Mesodermal cell (in vitro differentiated cells): ENCODE data around the gene SYT2.
"Not testable (repeated sequence)": the region's sequence is repeated elsewhere in the genome, so short reads cannot be mapped to it uniquely, and the experiment has no call there.

ENCODE experiments used
- H3K27ac ChIP-seq: 2 replicates; pipeline ENCODE4 v1.7.0; 2013; ENCODE audit warnings: mild to moderate bottlenecking, low read depth, low read length, moderate library complexity; ENCODE audit not compliant: severe bottlenecking
- H3K36me3 ChIP-seq: 2 replicates; pipeline ENCODE4 v1.7.1; 2013; ENCODE audit warnings: mild to moderate bottlenecking, low read length, moderate library complexity; ENCODE audit not compliant: control insufficient read depth, insufficient read depth
- H3K4me1 ChIP-seq: one replicate; pipeline ENCODE4 v1.7.1; 2013; ENCODE audit warnings: mild to moderate bottlenecking, low read length; ENCODE audit not compliant: insufficient read depth, control insufficient read depth, poor library complexity, severe bottlenecking
- H3K4me3 ChIP-seq: 2 replicates; pipeline ENCODE4 v1.7.0; 2013; ENCODE audit warnings: low read length, control low read depth, mild to moderate bottlenecking; ENCODE audit not compliant: insufficient read depth, poor library complexity, severe bottlenecking; ENCODE audit errors: extremely low read depth
- H3K9me3 ChIP-seq: 2 replicates; pipeline ENCODE4 v1.7.1; 2013; ENCODE audit warnings: mild to moderate bottlenecking, low read length, moderate library complexity; ENCODE audit not compliant: control insufficient read depth
- WGBS, 2 experiments: methylation state at CpG; one replicate each; pipeline ENCODE4 v1.1.5; 2013; ENCODE audit warnings: missing lambda C conversion rate in 2 of 2; ENCODE audit not compliant: insufficient coverage in 2 of 2; 5-methylcytosine and 5-hydroxymethylcytosine counted together

Gene SYT2

DNA sequence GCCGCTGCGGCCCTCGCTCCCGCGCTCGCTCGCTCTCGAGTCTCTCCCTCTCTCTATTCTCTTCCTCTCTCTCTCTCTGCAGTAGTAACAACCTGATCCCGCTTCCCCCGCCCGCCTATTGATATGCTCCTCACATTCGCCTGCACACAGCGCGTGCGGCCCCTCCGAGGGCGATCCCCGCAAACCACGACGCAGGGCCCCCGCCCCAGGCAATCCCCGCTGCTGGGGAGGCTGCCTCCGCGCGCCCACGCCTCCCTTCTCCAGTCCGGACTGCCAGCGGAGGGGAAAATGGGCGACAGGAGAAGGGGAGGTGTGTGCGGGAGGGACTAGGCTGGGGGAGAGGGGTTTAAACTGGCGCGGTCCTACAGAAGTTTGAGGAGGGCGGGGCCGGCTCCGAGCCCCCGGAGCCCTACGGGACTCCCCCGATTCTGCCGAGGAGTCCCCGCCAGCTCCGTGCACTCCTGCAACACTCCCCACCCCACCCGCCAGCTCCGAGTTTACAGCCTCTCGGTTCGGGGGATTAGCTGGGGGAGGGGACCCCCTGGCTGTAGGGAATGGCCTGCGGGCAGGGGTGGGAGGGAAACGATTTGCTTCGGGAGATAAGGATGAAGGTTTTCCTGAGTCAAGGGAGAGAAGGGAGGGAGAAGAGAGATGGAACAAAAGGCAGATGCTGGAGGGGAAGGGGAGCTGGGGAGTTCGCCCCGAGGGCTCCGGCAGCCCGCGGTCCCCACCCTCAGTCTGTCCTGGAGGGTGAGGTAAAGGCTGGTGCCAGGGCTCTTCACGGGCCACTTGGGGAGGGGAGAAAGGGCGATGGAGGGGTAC is 66.6 kb downstream of the SYT2 start:
- Histone ChIP-seq H3K4me1 (peaks cover 5% of the 10 kb centered on the region), H3K36me3 (no peaks in the 10 kb centered on the region), H3K27ac (no peak overlapping the region), H3K9me3 (no peaks in the 10 kb centered on the region), H3K4me3 (peak overlapping the region; percentile 30)
- 0 to 1% methylated on average over 28 to 30 of the region's 55 CpGs for WGBS, 2 experiments

GRCh38 chr1:202642619-202643291 is 67.5 kb downstream of the SYT2 start:
- peaks cover 9% of the 10 kb centered on the region for H3K4me1 ChIP-seq
- peak overlapping the region; percentile 11 for H3K4me3 ChIP-seq
- H3K9me3 ChIP-seq, result no peaks in the 10 kb centered on the region
- no peak overlapping the region for H3K27ac ChIP-seq
- WGBS, 2 experiments, result 0 to 1% methylated on average over 40 to 41 of the region's 58 CpGs
- no peaks in the 10 kb centered on the region for H3K36me3 ChIP-seq

GRCh38 chr1:202642212-202642611 is 68.0 kb downstream of the SYT2 start:
- H3K36me3 ChIP-seq, result no peaks in the 10 kb centered on the region
- no peak overlapping the region for H3K4me3 ChIP-seq
- no peaks in the 10 kb centered on the region for H3K9me3 ChIP-seq
- peaks cover 9% of the 10 kb centered on the region for H3K4me1 ChIP-seq
- WGBS, 2 experiments, result 30 to 40% methylated on average over 13 to 20 of the region's 20 CpGs
- no peak overlapping the region for H3K27ac ChIP-seq

GRCh38 chr1:202639500-202639899 is 70.8 kb downstream of the SYT2 start:
- Histone ChIP-seq H3K36me3 (no peaks in the 10 kb centered on the region), H3K27ac (no peak overlapping the region), H3K9me3 (no peaks in the 10 kb centered on the region), H3K4me1 (peaks cover 9% of the 10 kb centered on the region), H3K4me3 (no peak overlapping the region)
- 82 to 90% methylated on average over 8 to 9 of the region's 9 CpGs for WGBS, 2 experiments

DNA sequence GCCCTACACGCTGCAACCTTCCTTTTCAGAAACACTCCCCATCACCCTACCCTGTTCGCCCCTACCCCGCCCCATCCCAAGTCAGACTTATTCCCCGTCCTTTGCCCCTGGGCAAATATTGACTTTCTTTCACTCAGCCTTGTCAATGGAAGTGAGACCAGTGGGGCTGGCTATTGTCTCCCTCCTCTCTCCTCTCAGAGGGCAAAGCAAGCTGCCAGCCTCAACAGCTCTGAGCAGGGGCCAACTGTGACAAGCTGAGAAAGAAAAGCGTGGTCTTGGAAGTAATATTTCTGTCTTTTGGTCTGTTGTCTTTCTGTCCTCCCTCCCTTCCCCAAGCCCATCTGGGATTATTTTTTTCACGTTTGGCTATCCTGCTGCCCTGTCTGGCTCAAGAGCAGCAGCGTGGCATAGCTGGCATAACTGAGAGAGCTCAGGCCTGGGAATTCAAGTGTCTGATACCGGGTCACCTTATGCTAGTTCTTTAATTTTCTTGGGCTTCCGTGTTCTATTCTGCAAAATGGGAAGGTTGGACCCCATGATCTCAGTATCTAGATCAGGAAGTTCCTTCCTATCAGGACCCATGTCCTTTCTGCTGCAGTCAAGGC is 71.5 kb downstream of the SYT2 start:
- not testable (repeated sequence) for H3K9me3 ChIP-seq, H3K36me3 ChIP-seq, H3K4me3 ChIP-seq, H3K4me1 ChIP-seq, H3K27ac ChIP-seq
- 45 to 59% methylated on average over 8 of the region's 9 CpGs for WGBS, 2 experiments

DNA sequence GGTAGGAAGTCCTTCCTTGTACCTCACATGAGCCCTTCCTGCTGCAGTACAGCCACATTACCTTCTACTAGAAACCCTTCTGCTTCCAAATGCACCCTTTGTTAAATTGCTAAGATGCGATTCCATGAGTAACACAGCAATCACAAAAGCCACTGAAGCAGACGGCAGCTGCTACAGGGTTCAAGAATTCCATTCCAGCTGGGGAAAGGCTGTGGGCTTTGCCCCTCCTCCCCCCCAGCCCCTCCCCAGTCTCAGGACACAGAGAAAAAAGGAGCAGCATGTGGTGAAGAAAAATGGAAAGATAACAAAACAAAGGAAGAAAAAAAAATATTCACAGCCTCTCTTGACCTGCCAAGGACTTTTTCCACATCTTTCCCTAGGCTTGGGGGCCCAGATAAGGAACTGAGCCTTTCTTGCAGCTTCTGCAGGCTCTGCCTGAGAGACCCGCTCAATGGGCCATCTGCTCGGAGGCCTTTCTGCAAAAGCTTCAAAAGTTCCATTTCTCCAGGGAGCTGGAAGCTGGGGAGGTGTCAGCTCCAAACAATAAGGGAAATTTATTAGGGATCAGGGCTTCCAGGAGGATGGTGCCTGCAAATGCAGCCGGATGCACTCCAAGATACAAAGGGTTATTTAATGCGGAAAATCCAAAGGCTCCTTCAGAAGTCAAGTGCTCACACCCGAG is 72.1 kb downstream of the SYT2 start:
- peaks cover 9% of the 10 kb centered on the region for H3K4me1 ChIP-seq
- H3K9me3 ChIP-seq, result no peaks in the 10 kb centered on the region
- WGBS, 2 experiments, result 43 to 48% methylated on average over 5 to 6 of the region's 7 CpGs
- H3K27ac ChIP-seq, result no peak overlapping the region
- H3K36me3 ChIP-seq, result no peaks in the 10 kb centered on the region
- H3K4me3 ChIP-seq, result no peak overlapping the region

GRCh38 chr1:202637321-202638018 is 72.8 kb downstream of the SYT2 start:
- H3K4me1 ChIP-seq, H3K9me3 ChIP-seq, H3K4me3 ChIP-seq, H3K36me3 ChIP-seq, H3K27ac ChIP-seq: not testable (repeated sequence)
- 75 to 78% methylated on average over 10 to 13 of the region's 16 CpGs for WGBS, 2 experiments

GRCh38 chr1:202636171-202636570 is 74.1 kb downstream of the SYT2 start:
- no CpG with 5 or more reads among the region's 3 CpGs for WGBS, 2 experiments
- not testable (repeated sequence) for H3K36me3 ChIP-seq, H3K4me3 ChIP-seq, H3K27ac ChIP-seq, H3K9me3 ChIP-seq, H3K4me1 ChIP-seq

DNA sequence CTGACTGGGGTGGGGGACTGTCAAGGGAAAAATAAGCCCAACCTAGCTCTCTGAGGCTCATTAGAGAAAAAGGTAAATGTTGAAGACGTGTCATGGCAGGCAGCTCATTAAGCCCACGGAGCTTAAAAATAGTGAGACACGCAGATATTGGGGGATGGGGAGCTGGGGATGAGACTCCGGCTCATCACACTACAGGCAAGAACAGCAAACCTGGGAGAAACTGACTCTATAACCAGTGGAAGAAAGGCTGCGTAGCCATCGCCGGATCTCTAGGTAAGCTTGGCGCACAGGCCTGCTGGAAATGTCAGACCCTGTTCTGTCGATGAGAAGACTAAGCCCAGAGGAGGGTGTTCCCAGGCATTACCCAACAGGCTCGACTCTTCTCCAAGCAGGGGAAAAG is 78.0 kb downstream of the SYT2 start:
- Histone ChIP-seq H3K4me1 (peaks cover 1% of the 10 kb centered on the region), H3K9me3 (no peaks in the 10 kb centered on the region), H3K36me3 (no peaks in the 10 kb centered on the region), H3K27ac (no peak overlapping the region), H3K4me3 (no peak overlapping the region)
- 92 to 93% methylated on average over 8 to 10 of the region's 10 CpGs for WGBS, 2 experiments
